Nephron progenitor cell (in vitro differentiated cells): ENCODE measurements around the gene ARSB.

ENCODE experiments used
- DNase-seq: peaks from one replicate; pipeline ENCODE4 v3.0.0; 2021
- H3K27ac Mint-ChIP-seq: 2 replicates; pipeline ENCODE4 v1.8.0; 2021; ENCODE audit warnings: mild to moderate bottlenecking, moderate library complexity, mixed read lengths
- H3K27me3 Mint-ChIP-seq: 2 replicates; pipeline ENCODE4 v1.8.0; 2021; ENCODE audit warnings: mild to moderate bottlenecking, low read depth, mixed read lengths; ENCODE audit not compliant: poor library complexity
- H3K36me3 Mint-ChIP-seq: 2 replicates; pipeline ENCODE4 v1.8.0; 2021; ENCODE audit warnings: low read depth, mixed read lengths
- H3K4me1 Mint-ChIP-seq: 2 replicates; pipeline ENCODE4 v1.8.0; 2021; ENCODE audit warnings: mixed read lengths
- H3K4me3 Mint-ChIP-seq: 2 replicates; pipeline ENCODE4 v1.8.0; 2021; ENCODE audit warnings: mild to moderate bottlenecking, moderate library complexity, mixed read lengths
- H3K9me3 Mint-ChIP-seq: 2 replicates; pipeline ENCODE4 v1.8.0; 2021; ENCODE audit warnings: mild to moderate bottlenecking, moderate library complexity, mixed read lengths
- TF ChIP-seq, protein P1 (sequence below): fragments of 200-600 bp; sonication (generic); IDR thresholded peaks from 2 replicates; pipeline ENCODE4 v1.5.0; 2021; ENCODE audit warnings: antibody characterized with exemption

Gene ARSB

DNA sequence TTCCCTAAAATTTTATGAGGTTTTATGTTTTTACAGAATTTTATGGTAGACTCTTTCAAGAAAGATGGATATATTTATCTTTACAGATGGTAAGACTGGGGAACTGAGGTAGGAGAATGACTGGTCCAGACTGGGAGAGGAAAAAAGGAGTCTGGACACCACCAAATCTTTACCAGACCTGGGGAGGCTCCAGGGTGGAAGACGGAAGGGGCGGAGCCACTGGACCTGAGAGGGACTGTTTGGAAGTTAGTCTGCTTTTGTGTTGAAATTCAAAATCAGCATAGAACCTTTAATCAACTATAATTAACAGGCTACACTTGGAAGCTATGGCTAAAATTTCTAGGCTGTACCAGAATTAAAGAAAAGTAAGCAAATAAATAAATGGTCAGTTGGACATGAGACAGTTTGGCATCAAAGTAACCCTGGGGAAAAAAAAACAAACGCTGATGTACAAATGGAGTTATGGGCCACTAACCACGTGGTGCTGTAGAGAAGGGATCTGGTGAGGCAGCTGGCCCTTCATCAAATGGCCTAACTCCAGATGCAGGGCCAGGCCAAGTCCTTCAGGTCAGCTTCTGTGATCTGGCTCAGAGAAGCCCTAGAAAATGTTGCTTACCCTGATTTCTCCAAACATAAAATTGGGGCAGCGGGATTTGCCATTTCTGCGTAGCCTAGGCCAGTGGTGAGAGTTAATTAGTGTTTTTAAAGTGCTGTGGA lies 155.1 kb downstream of the ARSB start:
- H3K4me3 Mint-ChIP-seq: peak overlapping the region; percentile 35
- H3K4me1 Mint-ChIP-seq: peaks cover 63% of the 10 kb centered on the region
- no peaks in the 10 kb centered on the region for H3K27me3 Mint-ChIP-seq
- TF ChIP-seq, protein P1, sequence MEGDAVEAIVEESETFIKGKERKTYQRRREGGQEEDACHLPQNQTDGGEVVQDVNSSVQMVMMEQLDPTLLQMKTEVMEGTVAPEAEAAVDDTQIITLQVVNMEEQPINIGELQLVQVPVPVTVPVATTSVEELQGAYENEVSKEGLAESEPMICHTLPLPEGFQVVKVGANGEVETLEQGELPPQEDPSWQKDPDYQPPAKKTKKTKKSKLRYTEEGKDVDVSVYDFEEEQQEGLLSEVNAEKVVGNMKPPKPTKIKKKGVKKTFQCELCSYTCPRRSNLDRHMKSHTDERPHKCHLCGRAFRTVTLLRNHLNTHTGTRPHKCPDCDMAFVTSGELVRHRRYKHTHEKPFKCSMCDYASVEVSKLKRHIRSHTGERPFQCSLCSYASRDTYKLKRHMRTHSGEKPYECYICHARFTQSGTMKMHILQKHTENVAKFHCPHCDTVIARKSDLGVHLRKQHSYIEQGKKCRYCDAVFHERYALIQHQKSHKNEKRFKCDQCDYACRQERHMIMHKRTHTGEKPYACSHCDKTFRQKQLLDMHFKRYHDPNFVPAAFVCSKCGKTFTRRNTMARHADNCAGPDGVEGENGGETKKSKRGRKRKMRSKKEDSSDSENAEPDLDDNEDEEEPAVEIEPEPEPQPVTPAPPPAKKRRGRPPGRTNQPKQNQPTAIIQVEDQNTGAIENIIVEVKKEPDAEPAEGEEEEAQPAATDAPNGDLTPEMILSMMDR: no peak
- H3K9me3 Mint-ChIP-seq: peaks cover 8% of the 10 kb centered on the region
- peak overlapping the region; percentile 93 for H3K27ac Mint-ChIP-seq
- DNase-seq: no peak
- H3K36me3 Mint-ChIP-seq: peaks cover 6% of the 10 kb centered on the region

DNA sequence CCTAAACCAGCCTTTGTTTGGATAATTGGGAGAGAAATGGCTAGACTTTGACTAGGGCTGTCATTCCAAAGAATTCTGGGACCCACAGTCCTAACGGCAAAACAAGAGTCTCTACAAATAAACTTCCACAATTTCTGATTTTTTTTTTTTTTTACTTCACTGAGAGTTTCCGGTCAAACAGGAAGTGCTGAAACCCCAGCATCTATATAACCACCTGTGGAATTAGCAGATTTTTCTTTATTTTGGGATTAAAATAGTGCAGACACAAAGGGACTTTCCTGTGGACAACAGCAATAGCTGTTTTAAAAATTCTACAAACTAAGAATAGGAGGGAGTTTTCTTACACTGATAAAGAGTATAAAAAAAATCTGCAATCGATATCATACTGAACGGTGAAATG lies 157.4 kb downstream of the ARSB start:
- Mint-ChIP-seq H3K27me3 (no peaks in the 10 kb centered on the region), H3K27ac (no peak overlapping the region), H3K9me3 (peaks cover 8% of the 10 kb centered on the region), H3K4me3 (no peak overlapping the region), H3K4me1 (peaks cover 48% of the 10 kb centered on the region), H3K36me3 (peaks cover 12% of the 10 kb centered on the region)
- TF ChIP-seq, protein P1: no peak
- no peak for DNase-seq

DNA sequence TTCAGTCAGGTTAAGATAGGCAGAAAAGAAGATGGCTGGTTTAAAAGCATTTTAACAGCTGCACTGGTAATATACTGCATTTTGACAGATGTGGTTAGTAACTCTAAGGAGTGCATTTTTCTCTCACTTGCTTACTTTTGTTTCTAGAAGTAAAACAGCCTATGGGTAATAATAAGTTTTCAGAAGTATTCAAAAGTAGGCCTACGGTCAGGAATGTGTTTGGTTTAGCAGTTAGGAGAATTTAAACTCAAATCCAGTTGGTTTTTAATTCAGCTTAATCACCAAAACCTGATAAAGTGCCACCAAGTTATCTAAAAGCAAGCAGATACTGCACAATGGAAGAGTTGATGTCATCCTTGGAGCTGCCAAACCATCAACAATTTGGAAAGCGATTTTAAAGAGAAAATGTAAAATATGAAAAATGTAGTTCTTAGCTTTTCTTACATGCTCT lies 160.3 kb downstream of the ARSB start:
- peaks cover 31% of the 10 kb centered on the region for H3K4me1 Mint-ChIP-seq
- no peak for DNase-seq
- peaks cover 8% of the 10 kb centered on the region for H3K9me3 Mint-ChIP-seq
- H3K27me3 Mint-ChIP-seq: no peaks in the 10 kb centered on the region
- no peak overlapping the region for H3K27ac Mint-ChIP-seq
- H3K4me3 Mint-ChIP-seq: no peak overlapping the region
- H3K36me3 Mint-ChIP-seq: peaks cover 12% of the 10 kb centered on the region
- TF ChIP-seq, protein P1: no peak

DNA sequence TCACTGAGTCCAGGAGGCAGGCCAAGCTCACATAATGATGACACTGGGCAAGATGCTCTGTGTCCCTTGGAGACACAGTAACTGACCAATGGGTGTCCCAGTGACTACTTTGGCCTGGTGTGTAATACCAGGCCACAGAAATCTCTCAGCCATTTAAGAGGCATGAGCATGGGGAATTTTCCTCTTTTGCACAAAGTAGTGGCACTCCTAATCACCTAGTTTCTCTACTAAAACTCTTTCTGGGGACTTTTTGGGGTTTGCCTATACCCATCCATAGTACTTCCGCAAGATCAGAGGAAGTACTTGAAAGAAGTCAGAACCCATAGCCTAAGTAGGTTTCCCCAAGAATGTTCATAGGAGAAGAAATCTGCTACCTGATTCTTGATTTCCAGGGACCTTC lies 161.9 kb downstream of the ARSB start:
- H3K27ac Mint-ChIP-seq: no peak overlapping the region
- peaks cover 10% of the 10 kb centered on the region for H3K36me3 Mint-ChIP-seq
- TF ChIP-seq, protein P1: no peak
- H3K4me3 Mint-ChIP-seq: no peak overlapping the region
- no peak for DNase-seq
- peaks cover under 1% of the 10 kb centered on the region for H3K9me3 Mint-ChIP-seq
- peaks cover 4% of the 10 kb centered on the region for H3K27me3 Mint-ChIP-seq
- peaks cover 34% of the 10 kb centered on the region for H3K4me1 Mint-ChIP-seq

DNA sequence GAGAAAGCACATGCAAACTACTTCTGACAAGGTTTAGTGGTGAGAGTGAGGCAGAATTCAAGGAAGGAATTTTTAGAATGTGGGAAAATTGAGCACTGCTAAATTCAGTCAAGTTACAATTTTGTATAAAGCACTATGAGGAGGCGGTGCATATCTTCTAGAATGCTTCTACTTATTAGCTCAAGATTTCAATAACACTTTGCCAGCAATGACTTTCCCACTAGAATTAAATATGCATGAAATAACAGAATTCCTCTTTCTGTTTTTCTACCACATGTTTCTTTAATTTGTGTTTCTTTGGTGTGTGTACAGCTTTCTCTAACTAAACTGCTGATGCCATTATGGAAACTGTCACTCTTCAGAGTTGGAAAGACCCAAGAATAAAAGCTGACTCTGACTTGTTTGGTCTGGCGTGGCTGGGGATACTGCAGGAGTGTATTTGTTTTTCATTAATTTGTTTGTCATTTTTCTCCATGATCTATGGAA lies 163.5 kb downstream of the ARSB start:
- TF ChIP-seq, protein P1: no peak
- peaks cover 32% of the 10 kb centered on the region for H3K4me1 Mint-ChIP-seq
- no peak overlapping the region for H3K4me3 Mint-ChIP-seq
- H3K9me3 Mint-ChIP-seq: peaks cover 6% of the 10 kb centered on the region
- peaks cover 4% of the 10 kb centered on the region for H3K27me3 Mint-ChIP-seq
- H3K36me3 Mint-ChIP-seq: peaks cover 18% of the 10 kb centered on the region
- no peak for DNase-seq
- peak overlapping the region; percentile 47 for H3K27ac Mint-ChIP-seq

DNA sequence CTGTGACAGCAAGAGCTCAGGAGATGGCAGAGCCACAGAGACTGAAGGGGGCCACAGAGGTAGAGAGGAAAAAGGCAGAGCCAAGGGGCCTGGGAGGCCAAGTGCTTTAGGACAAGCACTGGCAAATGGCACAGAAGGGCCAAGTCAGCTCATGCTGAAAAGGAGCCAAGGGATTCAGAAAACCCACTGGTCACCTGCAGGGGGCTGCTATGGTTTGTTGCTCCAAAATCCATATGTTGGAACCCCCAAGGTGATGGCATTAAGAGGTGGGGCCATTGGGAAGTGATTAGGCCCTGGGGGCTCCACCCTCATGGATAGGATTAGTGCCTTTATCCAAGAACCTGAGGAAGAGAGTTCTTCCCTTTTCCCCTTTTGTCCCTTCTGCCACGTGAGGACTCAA lies 165.4 kb downstream of the ARSB start:
- Mint-ChIP-seq H3K27me3 (peaks cover 7% of the 10 kb centered on the region), H3K4me3 (no peak overlapping the region), H3K4me1 (peaks cover 29% of the 10 kb centered on the region), H3K27ac (no peak overlapping the region), H3K9me3 (peaks cover 6% of the 10 kb centered on the region), H3K36me3 (peaks cover 21% of the 10 kb centered on the region)
- TF ChIP-seq, protein P1: no peak
- DNase-seq: no peak
